Muscle of leg (tissue), 11 donors: ENCODE results near the gene USP34. TPM values are rescaled to one million over a fixed set of nuclear protein-coding genes. Genes with fewer than 3 reads are reported as not detected.

Experiments used
- DNase-seq: peaks from one replicate; pipeline ENCODE4 v3.0.0; 2013
- H3K27ac ChIP-seq: one replicate; pipeline ENCODE4 v1.5.1; 2013; ENCODE audit warnings: mild to moderate bottlenecking, low read length, control low read depth
- H3K27me3 ChIP-seq: one replicate; pipeline ENCODE4 v1.6.1; 2013; ENCODE audit warnings: low read length; ENCODE audit not compliant: control insufficient read depth, insufficient read depth
- H3K36me3 ChIP-seq: one replicate; pipeline ENCODE4 v1.6.1; 2013; ENCODE audit warnings: low read length; ENCODE audit not compliant: control insufficient read depth, insufficient read depth
- H3K4me1 ChIP-seq: one replicate; pipeline ENCODE4 v1.6.1; 2013; ENCODE audit warnings: low read length; ENCODE audit not compliant: control insufficient read depth, insufficient read depth
- H3K4me3 ChIP-seq: one replicate; pipeline ENCODE4 v1.5.1; 2013; ENCODE audit warnings: low read length, control low read depth
- H3K9me3 ChIP-seq: replicated peaks from 2 replicates; pipeline ENCODE4 v1.6.1; 2013; ENCODE audit warnings: low read depth, low read length; ENCODE audit not compliant: control insufficient read depth
- WGBS: methylation state at CpG from one replicate; pipeline ENCODE4 v1.1.5; 2013; ENCODE audit warnings: missing lambda C conversion rate; ENCODE audit not compliant: insufficient coverage; 5-methylcytosine and 5-hydroxymethylcytosine counted together
- polyA plus RNA-seq, 8 donors: library from polyadenylated mRNA; unstranded; fragments of 120-200 nt; gene quantifications; one replicate each; pipeline versions ENCODE4 v1.2.1 to v1.2.3, GENCODE V29; 2013; ENCODE audit warnings: inconsistent platforms in 1 of 8, low replicate concordance in 1 of 8; ENCODE audit not compliant: insufficient read length in 8 of 8, insufficient read depth in 1 of 8
- total RNA-seq: library from RNA; stranded (reverse); fragments of 120-200 nt; gene quantifications from one replicate; pipeline ENCODE4 v1.2.4, GENCODE V29; 2013

The USP34 gene
- total and polyA plus RNA-seq, 9 donors: 62.5 to 88.2 (median 77.9) TPM

DNA sequence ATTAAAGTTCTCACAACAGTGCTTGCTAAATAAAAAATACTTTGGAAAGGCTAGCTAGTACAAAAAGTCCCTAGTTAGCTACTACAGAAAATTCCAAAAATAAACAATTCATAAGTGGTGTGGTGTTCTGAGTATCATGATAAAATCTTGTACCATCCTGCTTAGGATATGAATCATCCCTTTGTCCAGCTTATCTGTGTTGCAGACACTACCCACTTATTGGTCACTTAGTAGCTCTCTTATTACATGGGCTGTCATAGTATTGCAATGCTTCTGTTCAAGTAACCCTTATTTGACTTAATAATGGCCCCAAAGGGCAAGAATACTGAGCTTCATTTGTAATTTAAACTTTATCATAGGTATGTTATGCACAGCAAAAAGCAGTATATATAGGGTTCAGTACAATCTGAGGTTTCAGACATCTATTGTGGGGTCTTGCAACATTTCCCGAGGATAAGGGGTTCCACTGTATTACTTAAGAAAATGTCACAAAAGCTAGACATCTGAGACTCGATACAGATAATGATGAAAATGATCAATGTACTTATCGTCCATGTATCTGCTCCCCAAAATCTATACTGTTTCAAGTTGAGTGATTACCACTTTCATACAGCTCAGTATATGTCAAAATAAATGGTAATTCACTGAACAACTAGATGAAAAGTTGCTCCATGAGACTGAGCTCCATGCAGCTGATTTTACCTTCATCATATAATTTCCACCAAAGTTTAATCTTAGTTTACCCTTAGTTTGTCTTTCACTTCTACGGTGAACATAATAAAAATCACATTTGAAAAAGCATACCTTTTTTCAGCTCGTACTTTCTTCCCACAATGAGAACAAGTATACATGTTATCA is 215.1 kb downstream of the USP34 start:
- H3K4me3 ChIP-seq: no peak overlapping the region
- DNase-seq: no peak
- WGBS: no CpG with 5 or more reads among the region's 5 CpGs
- H3K4me1 ChIP-seq: no peaks in the 10 kb centered on the region
- no peak overlapping the region for H3K27ac ChIP-seq
- no peaks in the 10 kb centered on the region for H3K9me3 ChIP-seq
- H3K36me3 ChIP-seq: peaks cover 23% of the 10 kb centered on the region
- H3K27me3 ChIP-seq: no peaks in the 10 kb centered on the region

DNA sequence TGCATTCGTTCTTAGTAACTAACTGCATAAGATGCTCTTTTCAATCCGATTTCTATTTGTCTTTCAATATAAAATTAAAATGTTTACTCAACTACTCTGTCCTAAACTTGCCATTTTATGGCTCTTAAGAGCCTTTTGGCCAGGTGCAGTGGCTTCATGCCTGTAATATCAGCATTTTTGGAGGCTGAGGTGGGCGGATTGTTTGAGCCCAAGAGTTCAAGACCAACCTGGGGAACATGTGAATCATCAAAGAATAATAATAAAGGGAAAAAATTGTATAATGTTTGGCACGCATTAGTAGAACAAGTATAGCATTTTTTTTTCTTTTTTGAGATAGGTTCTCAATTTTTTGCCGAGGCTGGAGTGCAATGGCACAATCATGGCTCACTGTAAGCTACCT is 216.4 kb downstream of the USP34 start:
- DNase-seq: no peak
- Histone ChIP-seq H3K27ac (no peak overlapping the region), H3K36me3 (peaks cover 29% of the 10 kb centered on the region)

DNA sequence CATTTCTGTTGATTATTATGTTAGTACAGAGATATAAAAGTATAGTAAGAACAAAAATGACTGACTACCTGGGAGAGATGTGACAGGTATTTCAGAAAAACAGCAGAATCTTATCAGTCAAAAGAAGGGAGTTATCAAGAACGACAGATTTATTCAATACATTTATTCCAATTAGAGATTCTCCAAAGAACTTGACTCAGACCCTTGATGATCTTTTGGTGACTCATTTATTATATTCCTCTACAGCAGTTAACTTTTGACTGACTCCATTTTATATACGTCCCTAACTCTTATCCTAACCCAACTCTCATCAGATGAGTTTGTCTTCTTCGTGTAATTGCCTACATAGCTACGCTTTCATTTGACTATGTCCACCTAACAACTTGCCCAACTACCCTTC is 217.8 kb downstream of the USP34 start:
- DNase-seq: no peak
- no peaks in the 10 kb centered on the region for H3K9me3 ChIP-seq
- H3K36me3 ChIP-seq: peaks cover 20% of the 10 kb centered on the region
- H3K4me1 ChIP-seq: no peaks in the 10 kb centered on the region
- no peak overlapping the region for H3K4me3 ChIP-seq
- H3K27ac ChIP-seq: no peak overlapping the region
- H3K27me3 ChIP-seq: no peaks in the 10 kb centered on the region
- WGBS: 100% methylated on average over 2 of the region's 4 CpGs

More for the DNA sequence above, 216.4 kb downstream of the USP34 start:
- WGBS: 95% methylated on average over 3 of the region's 5 CpGs
- Histone ChIP-seq H3K4me1 (no peaks in the 10 kb centered on the region), H3K9me3 (no peaks in the 10 kb centered on the region), H3K27me3 (no peaks in the 10 kb centered on the region), H3K4me3 (no peak overlapping the region)

DNA sequence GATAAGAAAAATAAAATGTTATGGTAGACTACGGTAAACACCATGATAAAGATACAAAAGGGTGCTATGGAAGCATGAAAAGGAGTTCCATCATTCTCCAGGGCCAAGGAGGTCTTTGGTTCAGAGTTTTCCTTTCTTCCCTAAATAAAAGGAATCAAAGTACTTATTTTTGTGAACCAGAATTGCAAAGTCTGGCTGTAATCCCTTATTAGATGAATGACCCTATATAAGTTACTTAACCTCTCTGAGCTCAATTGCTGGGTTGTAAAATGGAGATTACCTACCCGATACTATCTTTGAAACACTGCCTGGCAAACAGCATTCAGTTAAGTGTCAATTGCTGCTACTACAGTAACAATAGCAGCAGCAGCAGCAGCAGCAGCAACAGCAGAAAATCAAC is 218.9 kb downstream of the USP34 start:
- no CpG with 5 or more reads among the region's 2 CpGs for WGBS
- no peak overlapping the region for H3K4me3 ChIP-seq
- no peaks in the 10 kb centered on the region for H3K4me1 ChIP-seq
- no peaks in the 10 kb centered on the region for H3K9me3 ChIP-seq
- H3K27me3 ChIP-seq: no peaks in the 10 kb centered on the region
- no peak for DNase-seq
- H3K27ac ChIP-seq: no peak overlapping the region
- peaks cover 27% of the 10 kb centered on the region for H3K36me3 ChIP-seq

DNA sequence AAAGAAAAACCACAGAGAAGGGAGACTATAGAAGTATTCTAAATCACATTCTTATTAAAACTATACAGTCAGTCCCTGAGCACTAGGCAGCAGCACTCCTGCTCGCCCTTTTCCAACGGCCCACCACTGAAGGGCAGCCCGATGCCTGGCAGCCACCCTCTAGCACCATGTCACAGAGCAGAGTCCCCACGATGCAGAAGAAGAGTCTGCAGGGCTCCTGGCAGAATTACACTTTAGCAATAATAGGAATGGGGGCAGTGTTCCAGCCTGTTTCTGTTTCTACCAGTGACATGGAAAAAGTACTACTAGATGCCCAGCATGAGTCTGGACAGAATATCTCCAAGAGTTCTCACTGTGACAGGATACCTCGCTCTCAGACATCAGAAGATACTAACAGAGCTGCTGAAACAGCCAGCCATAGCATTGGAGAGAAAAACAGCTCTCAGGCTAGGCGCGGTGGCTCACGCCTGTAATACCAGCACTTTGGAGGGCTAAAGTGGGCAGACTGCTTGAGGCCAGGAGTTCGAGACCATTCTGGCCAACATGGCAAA is 221.3 kb downstream of the USP34 start:
- no peaks in the 10 kb centered on the region for H3K4me1 ChIP-seq
- DNase-seq: no peak
- no peaks in the 10 kb centered on the region for H3K9me3 ChIP-seq
- H3K27ac ChIP-seq: no peak overlapping the region
- H3K4me3 ChIP-seq: no peak overlapping the region
- H3K27me3 ChIP-seq: no peaks in the 10 kb centered on the region
- 86% methylated on average over 5 of the region's 9 CpGs for WGBS
- peaks cover 23% of the 10 kb centered on the region for H3K36me3 ChIP-seq

DNA sequence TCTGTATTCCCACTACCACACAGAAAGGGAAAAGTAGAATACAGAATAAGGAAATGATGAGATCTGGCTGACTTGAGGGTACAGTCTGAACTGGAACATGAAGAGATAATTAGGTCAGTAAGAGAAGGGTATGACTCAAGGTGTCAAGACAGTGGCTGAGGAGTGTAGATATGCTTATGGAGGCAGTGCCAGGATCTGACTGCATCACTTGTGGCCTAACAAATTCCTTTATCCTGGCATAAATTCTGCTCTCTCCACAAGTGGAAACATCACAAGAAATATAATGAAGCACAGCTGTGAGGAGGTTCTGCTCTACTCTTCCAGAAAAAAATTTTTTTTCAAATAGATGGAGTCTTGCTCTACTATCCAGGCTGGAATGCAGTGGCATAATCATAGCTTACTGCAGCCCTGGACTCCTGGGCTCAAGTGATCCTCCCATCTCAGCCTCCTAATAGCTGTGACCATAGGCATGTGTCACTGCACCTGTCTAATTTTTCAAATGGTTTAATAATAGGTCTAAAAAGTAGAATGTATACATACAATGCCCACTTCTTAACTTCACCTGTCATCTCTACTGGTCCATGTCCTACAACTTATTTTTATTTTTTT is 223.6 kb downstream of the USP34 start:
- Histone ChIP-seq H3K4me3 (no peak overlapping the region), H3K27ac (no peak overlapping the region), H3K9me3 (no peaks in the 10 kb centered on the region), H3K4me1 (no peaks in the 10 kb centered on the region), H3K36me3 (peaks cover 28% of the 10 kb centered on the region), H3K27me3 (no peaks in the 10 kb centered on the region)
- peak; percentile 1 for DNase-seq

DNA sequence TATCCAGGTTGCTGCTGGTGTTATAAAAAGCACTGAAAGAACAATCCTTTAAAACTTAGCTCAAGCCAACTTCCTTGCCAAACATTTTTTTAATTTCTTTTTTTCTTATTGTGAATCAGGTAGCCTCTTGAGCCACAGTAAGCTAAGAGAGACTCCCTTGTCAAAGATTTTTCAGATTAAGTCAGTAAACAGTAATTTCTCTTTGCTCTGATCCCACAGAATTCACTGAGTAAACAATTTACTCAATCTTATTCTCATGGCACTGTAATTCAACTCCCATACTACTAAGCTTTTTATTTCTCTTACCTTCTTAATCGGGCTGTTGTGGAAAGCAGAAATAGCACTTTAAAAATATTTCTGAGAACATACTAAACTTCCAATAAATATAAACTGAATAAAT is 226.2 kb downstream of the USP34 start:
- Histone ChIP-seq H3K27me3 (no peaks in the 10 kb centered on the region), H3K4me3 (no peak overlapping the region), H3K36me3 (peaks cover 31% of the 10 kb centered on the region), H3K4me1 (no peaks in the 10 kb centered on the region), H3K27ac (no peak overlapping the region), H3K9me3 (no peaks in the 10 kb centered on the region)
- DNase-seq: no peak
- WGBS: no CpG with 5 or more reads among the region's 1 CpG

DNA sequence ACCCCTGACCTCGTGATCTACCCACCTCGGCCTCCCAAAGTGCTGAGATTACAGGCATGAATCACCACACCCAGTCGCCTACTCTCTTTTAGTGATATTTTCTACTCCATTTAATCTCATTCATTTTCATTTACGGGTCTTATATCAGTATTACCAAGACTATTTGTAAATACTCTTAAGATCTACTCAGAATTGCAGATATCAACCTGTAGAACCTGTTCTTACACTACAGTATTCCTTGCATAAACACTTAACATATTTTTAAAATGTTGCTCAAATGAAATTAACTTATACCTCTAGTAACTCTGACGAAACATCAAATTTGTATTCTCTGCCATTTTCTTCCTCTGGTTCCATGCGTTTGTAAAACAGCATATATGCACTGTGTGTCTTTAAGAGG is 229.6 kb downstream of the USP34 start:
- peaks cover 21% of the 10 kb centered on the region for H3K36me3 ChIP-seq

DNA sequence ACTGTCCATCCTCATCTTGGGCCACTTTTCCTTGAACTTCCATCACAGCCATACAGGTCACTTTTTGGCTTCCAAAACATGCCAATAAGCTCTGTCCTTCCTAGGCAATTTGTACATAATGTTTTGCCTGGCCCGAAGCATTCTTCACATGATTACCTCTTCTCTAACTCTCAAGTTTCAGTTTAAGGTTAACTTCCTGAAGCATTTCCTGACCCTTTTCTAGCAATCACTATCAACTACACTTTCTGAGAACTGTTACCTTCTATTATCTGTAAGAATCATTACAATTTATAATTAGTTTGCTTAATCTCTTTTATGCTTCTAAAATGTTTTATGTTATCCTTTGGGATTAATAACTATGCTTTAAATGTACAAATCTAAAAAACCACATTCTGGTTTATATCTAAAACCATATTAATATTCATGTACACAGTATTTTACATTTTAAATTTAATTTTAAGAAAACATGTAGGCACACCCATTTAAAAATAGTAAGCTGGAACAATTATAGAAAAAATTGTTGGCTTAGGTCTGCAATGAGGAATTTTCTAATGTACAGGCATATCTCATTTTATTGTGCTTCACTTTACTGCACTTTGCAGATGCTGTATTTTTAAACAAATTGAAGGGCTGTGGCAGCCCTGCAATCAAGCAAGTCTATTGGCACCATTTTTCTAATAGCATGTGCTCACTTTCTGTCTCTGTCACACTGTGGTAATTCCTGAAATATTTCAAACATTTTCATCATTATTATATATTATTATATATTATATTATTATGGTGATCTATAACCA is 232.5 kb downstream of the USP34 start:
- no peaks in the 10 kb centered on the region for H3K27me3 ChIP-seq
- H3K4me3 ChIP-seq: no peak overlapping the region
- H3K4me1 ChIP-seq: no peaks in the 10 kb centered on the region
- H3K9me3 ChIP-seq: no peaks in the 10 kb centered on the region
- peaks cover 22% of the 10 kb centered on the region for H3K36me3 ChIP-seq
- no peak for DNase-seq
- WGBS: 71% methylated on average over 1 of the region's 1 CpG
- H3K27ac ChIP-seq: no peak overlapping the region

More for the DNA sequence above, 229.6 kb downstream of the USP34 start:
- DNase-seq: no peak
- WGBS: 94% methylated on average over 3 of the region's 6 CpGs
- no peaks in the 10 kb centered on the region for H3K9me3 ChIP-seq
- H3K27me3 ChIP-seq: no peaks in the 10 kb centered on the region
- H3K4me1 ChIP-seq: no peaks in the 10 kb centered on the region
- H3K27ac ChIP-seq: no peak overlapping the region
- H3K4me3 ChIP-seq: no peak overlapping the region

DNA sequence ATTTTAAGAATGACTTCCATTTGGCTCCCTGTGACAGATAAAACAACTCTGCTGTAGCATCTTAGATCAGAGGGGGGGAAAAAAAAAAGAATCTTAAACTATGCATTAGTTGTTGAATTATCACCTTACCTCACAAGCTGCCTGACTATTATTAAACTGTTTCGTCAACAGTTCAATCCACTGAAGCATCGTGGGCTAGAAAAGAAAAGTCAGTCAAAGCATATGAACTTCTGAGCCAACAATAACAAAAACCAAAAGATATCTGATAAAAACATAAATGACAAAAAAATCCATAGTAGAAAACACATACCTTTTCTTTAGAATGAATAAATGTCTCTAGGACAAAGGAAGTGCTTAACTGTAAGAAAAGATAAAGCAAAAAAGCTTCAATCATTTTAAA is 235.2 kb downstream of the USP34 start:
- H3K27me3 ChIP-seq: no peaks in the 10 kb centered on the region
- no CpG with 5 or more reads among the region's 2 CpGs for WGBS

More for the DNA sequence above, 235.2 kb downstream of the USP34 start:
- no peak for DNase-seq
- Histone ChIP-seq H3K9me3 (no peaks in the 10 kb centered on the region), H3K36me3 (peaks cover 31% of the 10 kb centered on the region), H3K27ac (no peak overlapping the region), H3K4me1 (no peaks in the 10 kb centered on the region), H3K4me3 (no peak overlapping the region)
